NCI-H146 (cell line): ENCODE results near the gene KICS2.
"Not testable (repeated sequence)": the region's sequence is repeated elsewhere in the genome, so short reads cannot be mapped to it uniquely, and the experiment has no call there.

Source experiments
- DNase-seq: peaks from one replicate; lab custom pipeline; 2025; lab: John Stamatoyannopoulos, UW

KICS2 gene

GRCh38 chr12:64216239-64216638 lies 5.9 kb downstream of the KICS2 start:
- no peak for DNase-seq

- DNase-seq, result no peak
These were observed 9.9 kb downstream of the KICS2 start for GRCh38 chr12:64212119-64212746.

- no peak for DNase-seq
These were observed 14.6 kb downstream of the KICS2 start for GRCh38 chr12:64207453-64207852.

- DNase-seq, result no peak
These were observed 16.6 kb downstream of the KICS2 start for GRCh38 chr12:64205542-64205941.

- DNase-seq, result no peak
These were observed 18.3 kb downstream of the KICS2 start for GRCh38 chr12:64203775-64204174.

- DNase-seq, result no peak
These were observed 19.1 kb downstream of the KICS2 start for GRCh38 chr12:64203036-64203435.

GRCh38 chr12:64195841-64196240 lies 26.3 kb downstream of the KICS2 start:
- not testable (repeated sequence) for DNase-seq

GRCh38 chr12:64194333-64195149 lies 27.6 kb downstream of the KICS2 start:
- no peak for DNase-seq

- DNase-seq, result no peak
These were observed 28.2 kb downstream of the KICS2 start for GRCh38 chr12:64193931-64194330.

GRCh38 chr12:64192644-64193444 lies 29.3 kb downstream of the KICS2 start:
- DNase-seq, result no peak

- DNase-seq, result no peak
These were observed 32.0 kb downstream of the KICS2 start for GRCh38 chr12:64190140-64190539.

GRCh38 chr12:64189530-64189929 lies 32.6 kb downstream of the KICS2 start:
- DNase-seq, result no peak

GRCh38 chr12:64187794-64188193 lies 34.3 kb downstream of the KICS2 start:
- DNase-seq, result no peak

- no peak for DNase-seq
These were observed 34.7 kb downstream of the KICS2 start for GRCh38 chr12:64187370-64187769.

GRCh38 chr12:64186789-64187188 lies 35.3 kb downstream of the KICS2 start:
- no peak for DNase-seq

- DNase-seq, result no peak
These were observed 37.9 kb downstream of the KICS2 start for GRCh38 chr12:64184216-64184615.

GRCh38 chr12:64181430-64182291 lies 40.4 kb downstream of the KICS2 start:
- peak; percentile 42 for DNase-seq

- DNase-seq, result no peak
These were observed 41.1 kb downstream of the KICS2 start for GRCh38 chr12:64180951-64181350.

- DNase-seq, result no peak
These were observed 44.0 kb downstream of the KICS2 start for GRCh38 chr12:64178122-64178521.

- DNase-seq, result no peak
These were observed 45.1 kb downstream of the KICS2 start for GRCh38 chr12:64177001-64177400.

GRCh38 chr12:64175254-64175945 lies 46.7 kb downstream of the KICS2 start:
- DNase-seq, result no peak
